HepG2 (cell line): Measurements from ENCODE around the gene SNX7. TPM values are rescaled to one million over a fixed set of nuclear protein-coding genes. Genes with fewer than 3 reads are reported as not detected.

Experiments used
- ARNT ChIP-seq: fragments of 450-650 bp; IDR thresholded peaks from 2 replicates; pipeline ENCODE4 v1.6.1; 2017
- ATF7-NPFF ChIP-seq: sonication (generic); formaldehyde crosslinking; IDR thresholded peaks from 2 replicates; pipeline ENCODE4 v1.8.1; 2023; ENCODE audit warnings: mild to moderate bottlenecking, low read depth, missing genetic modification reagents, moderate library complexity
- CCAR2 ChIP-seq: fragments of 200-400 bp; formaldehyde crosslinking; optimal IDR thresholded peaks from 2 replicates; pipeline ENCODE3; 2018; ENCODE audit warnings: low read depth, mild to moderate bottlenecking, low read length, moderate library complexity
- ETV6 ChIP-seq: sonication (generic); formaldehyde crosslinking; conservative IDR thresholded peaks from 2 replicates; pipeline ENCODE4 v1.4.0; 2020; ENCODE audit warnings: missing genetic modification reagents
- FOXM1 ChIP-seq: sonication (generic); formaldehyde crosslinking; IDR thresholded peaks from 2 replicates; pipeline ENCODE4 v1.5.0; 2020; ENCODE audit warnings: missing genetic modification reagents
- HNRNPK ChIP-seq: fragments of 200-400 bp; formaldehyde crosslinking; IDR thresholded peaks from 2 replicates; pipeline ENCODE4 v1.6.1; 2018; ENCODE audit warnings: low read length, low read depth, moderate library complexity, mild to moderate bottlenecking; ENCODE audit not compliant: poor library complexity, severe bottlenecking
- HNRNPLL ChIP-seq: fragments of 200-400 bp; formaldehyde crosslinking; IDR thresholded peaks from 2 replicates; pipeline ENCODE4 v1.6.1; 2017; ENCODE audit warnings: mild to moderate bottlenecking, low read depth, low read length; ENCODE audit not compliant: poor library complexity, severe bottlenecking
- IKZF1 ChIP-seq: fragments of 450-650 bp; IDR thresholded peaks from 2 replicates; pipeline ENCODE4 v1.7.1; 2016
- IRF2 ChIP-seq: IDR thresholded peaks from 2 replicates; pipeline ENCODE4 v1.6.1; 2018; ENCODE audit warnings: missing genetic modification reagents, missing compliant biosample characterization
- MED8 ChIP-seq: sonication (generic); formaldehyde crosslinking; IDR thresholded peaks from 2 replicates; pipeline ENCODE4 v1.8.1; 2023; ENCODE audit warnings: mild to moderate bottlenecking, missing genetic modification reagents; ENCODE audit not compliant: insufficient replicate concordance
- MEIS2 ChIP-seq: sonication (generic); formaldehyde crosslinking; IDR thresholded peaks from 2 replicates; pipeline ENCODE4 v1.9.0; 2021; ENCODE audit warnings: mild to moderate bottlenecking, missing genetic modification reagents
- MXD4 ChIP-seq: IDR thresholded peaks from 2 replicates; pipeline ENCODE4 v1.6.1; 2016; ENCODE audit warnings: mild to moderate bottlenecking, missing biosample characterization, missing genetic modification reagents
- NFYB ChIP-seq: sonication (generic); formaldehyde crosslinking; IDR thresholded peaks from 2 replicates; pipeline ENCODE4 v1.4.0; 2020; ENCODE audit warnings: missing genetic modification reagents
- NR2F2 ChIP-seq: IDR thresholded peaks from 2 replicates; pipeline ENCODE4 v1.6.1; 2012; ENCODE audit warnings: low read depth, inconsistent platforms, borderline replicate concordance
- RFX1 ChIP-seq: fragments of 450-650 bp; IDR thresholded peaks from 2 replicates; pipeline ENCODE4 v1.6.1; 2017
- SIN3B ChIP-seq: fragments of 150-350 bp; IDR thresholded peaks from 2 replicates; pipeline ENCODE4 v1.6.1; 2014; ENCODE audit warnings: low read length
- SNAI1 ChIP-seq: sonication (generic); formaldehyde crosslinking; IDR thresholded peaks from 2 replicates; pipeline ENCODE4 v1.5.0; 2020; ENCODE audit warnings: mild to moderate bottlenecking, missing genetic modification reagents, borderline replicate concordance
- THAP11 ChIP-seq: IDR thresholded peaks from 2 replicates; pipeline ENCODE4 v1.6.1; 2016; ENCODE audit warnings: missing biosample characterization, missing genetic modification reagents
- ZC3H4 ChIP-seq: sonication (generic); formaldehyde crosslinking; IDR thresholded peaks from 2 replicates; pipeline ENCODE4 v1.4.0; 2020; ENCODE audit warnings: missing genetic modification reagents, borderline replicate concordance
- ZNF253 ChIP-seq: sonication (generic); formaldehyde crosslinking; IDR thresholded peaks from 2 replicates; pipeline ENCODE4 v1.8.0; 2022; ENCODE audit warnings: mild to moderate bottlenecking, missing genetic modification reagents, borderline replicate concordance
- ZNF30 ChIP-seq: sonication (generic); formaldehyde crosslinking; IDR thresholded peaks from 2 replicates; pipeline ENCODE4 v1.5.0; 2020; ENCODE audit warnings: mild to moderate bottlenecking, missing genetic modification reagents
- ZSCAN21 ChIP-seq: sonication (generic); formaldehyde crosslinking; IDR thresholded peaks from 2 replicates; pipeline ENCODE4 v1.8.0; 2022; ENCODE audit warnings: mild to moderate bottlenecking, missing genetic modification reagents, moderate library complexity, borderline replicate concordance
- polyA plus RNA-seq, 8 experiments: library from polyadenylated mRNA; depleted of rRNA in 3 of 8; stranded (reverse) in 7 of 8; unstranded in 1 of 8; fragments of >200 nt; fragmentation: Illumina TruSeq in 4 of 8; extraction: Trizol in 4 of 8; gene quantifications; 2 replicates each; pipeline versions ENCODE4 v1.2.1 to v1.2.3, GENCODE V29; 2011 to 2016; ENCODE audit warnings: low read depth in 4 of 8, missing spikeins in 1 of 8, mixed read lengths in 1 of 8; ENCODE audit not compliant: insufficient read depth in 1 of 8
- total RNA-seq, 5 experiments: library from RNA; depleted of rRNA; stranded (reverse); fragments of >200 nt; fragmentation: Illumina TruSeq; extraction: Trizol; gene quantifications; 2 replicates each; pipeline ENCODE4 v1.2.3, GENCODE V29; 2016; ENCODE audit warnings: low read depth in 1 of 5
- TF ChIP-seq, protein P1 (sequence below): sonication (generic); formaldehyde crosslinking; IDR thresholded peaks from 2 replicates; pipeline ENCODE4 v1.4.0; 2020; ENCODE audit warnings: mild to moderate bottlenecking, missing genetic modification reagents
- TF ChIP-seq, protein P2 (sequence below): sonication (generic); formaldehyde crosslinking; IDR thresholded peaks from 2 replicates; pipeline ENCODE4 v1.4.0; 2020; ENCODE audit warnings: missing genetic modification reagents
- TF ChIP-seq, protein P3 (sequence below): IDR thresholded peaks from 2 replicates; pipeline ENCODE4 v1.6.1; 2012; ENCODE audit warnings: low read depth, low read length, improper control_type of control experiment

SNX7 gene
- total and polyA plus RNA-seq, 2 of the 13 experiments (the other 11 are each of a cell fraction or from before 2014, with no cell fraction given): 14.3 to 33.5 TPM

DNA sequence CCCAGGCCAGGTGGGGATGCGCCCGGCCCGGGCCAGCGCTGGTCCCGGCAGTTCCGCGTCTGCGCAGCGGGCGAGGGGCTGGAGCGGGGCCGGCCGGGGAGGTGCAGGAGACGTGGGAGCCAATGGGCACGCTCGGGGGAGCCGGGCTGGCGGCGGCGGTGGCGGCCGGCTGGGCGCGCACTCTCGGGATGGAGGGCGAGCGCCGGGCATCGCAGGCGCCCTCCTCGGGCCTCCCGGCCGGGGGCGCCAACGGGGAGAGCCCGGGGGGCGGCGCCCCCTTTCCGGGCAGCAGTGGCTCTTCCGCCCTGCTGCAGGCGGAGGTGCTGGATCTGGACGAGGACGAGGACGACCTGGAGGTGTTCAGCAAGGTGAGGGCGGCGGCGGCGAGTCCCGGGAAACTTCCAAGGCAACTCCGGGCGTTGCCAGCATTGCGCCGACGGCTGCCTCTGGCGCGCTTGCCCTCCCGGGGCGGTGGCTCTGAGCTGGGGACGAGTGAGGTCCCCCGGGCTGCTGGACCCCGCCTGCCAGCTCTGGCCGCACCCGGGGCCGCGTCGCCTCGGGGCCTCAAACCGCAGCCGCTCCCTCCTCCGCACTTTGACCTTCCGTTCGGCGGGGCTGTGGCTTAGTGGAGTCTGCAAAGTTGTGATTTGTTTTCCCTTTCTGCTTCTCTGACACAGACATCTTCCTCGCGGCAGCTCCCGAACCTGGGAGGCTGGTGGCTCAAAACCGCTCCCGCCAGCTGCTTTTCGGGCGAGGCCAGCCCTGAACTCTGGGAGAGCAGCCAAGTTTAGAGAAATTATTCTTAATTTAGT is at the start of gene SNX7 (continued):
- TF ChIP-seq, protein P1, sequence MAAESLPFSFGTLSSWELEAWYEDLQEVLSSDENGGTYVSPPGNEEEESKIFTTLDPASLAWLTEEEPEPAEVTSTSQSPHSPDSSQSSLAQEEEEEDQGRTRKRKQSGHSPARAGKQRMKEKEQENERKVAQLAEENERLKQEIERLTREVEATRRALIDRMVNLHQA (CRISPR knock-in tag): no peak
- TF ChIP-seq, protein P2, sequence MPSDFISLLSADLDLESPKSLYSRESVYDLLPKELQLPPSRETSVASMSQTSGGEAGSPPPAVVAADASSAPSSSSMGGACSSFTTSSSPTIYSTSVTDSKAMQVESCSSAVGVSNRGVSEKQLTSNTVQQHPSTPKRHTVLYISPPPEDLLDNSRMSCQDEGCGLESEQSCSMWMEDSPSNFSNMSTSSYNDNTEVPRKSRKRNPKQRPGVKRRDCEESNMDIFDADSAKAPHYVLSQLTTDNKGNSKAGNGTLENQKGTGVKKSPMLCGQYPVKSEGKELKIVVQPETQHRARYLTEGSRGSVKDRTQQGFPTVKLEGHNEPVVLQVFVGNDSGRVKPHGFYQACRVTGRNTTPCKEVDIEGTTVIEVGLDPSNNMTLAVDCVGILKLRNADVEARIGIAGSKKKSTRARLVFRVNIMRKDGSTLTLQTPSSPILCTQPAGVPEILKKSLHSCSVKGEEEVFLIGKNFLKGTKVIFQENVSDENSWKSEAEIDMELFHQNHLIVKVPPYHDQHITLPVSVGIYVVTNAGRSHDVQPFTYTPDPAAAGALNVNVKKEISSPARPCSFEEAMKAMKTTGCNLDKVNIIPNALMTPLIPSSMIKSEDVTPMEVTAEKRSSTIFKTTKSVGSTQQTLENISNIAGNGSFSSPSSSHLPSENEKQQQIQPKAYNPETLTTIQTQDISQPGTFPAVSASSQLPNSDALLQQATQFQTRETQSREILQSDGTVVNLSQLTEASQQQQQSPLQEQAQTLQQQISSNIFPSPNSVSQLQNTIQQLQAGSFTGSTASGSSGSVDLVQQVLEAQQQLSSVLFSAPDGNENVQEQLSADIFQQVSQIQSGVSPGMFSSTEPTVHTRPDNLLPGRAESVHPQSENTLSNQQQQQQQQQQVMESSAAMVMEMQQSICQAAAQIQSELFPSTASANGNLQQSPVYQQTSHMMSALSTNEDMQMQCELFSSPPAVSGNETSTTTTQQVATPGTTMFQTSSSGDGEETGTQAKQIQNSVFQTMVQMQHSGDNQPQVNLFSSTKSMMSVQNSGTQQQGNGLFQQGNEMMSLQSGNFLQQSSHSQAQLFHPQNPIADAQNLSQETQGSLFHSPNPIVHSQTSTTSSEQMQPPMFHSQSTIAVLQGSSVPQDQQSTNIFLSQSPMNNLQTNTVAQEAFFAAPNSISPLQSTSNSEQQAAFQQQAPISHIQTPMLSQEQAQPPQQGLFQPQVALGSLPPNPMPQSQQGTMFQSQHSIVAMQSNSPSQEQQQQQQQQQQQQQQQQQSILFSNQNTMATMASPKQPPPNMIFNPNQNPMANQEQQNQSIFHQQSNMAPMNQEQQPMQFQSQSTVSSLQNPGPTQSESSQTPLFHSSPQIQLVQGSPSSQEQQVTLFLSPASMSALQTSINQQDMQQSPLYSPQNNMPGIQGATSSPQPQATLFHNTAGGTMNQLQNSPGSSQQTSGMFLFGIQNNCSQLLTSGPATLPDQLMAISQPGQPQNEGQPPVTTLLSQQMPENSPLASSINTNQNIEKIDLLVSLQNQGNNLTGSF (CRISPR knock-in tag): no peak
- TF ChIP-seq ZSCAN21 (CRISPR knock-in tag) (no peak), IKZF1 (no peak), MEIS2 (no peak; the same call in none of the 2 replicates), SNAI1 (CRISPR knock-in tag) (0 out of 2 replicates have a peak, but pooled peaks have one; percentile 30), CCAR2 (no peak), NR2F2 (no peak; the same call in 1 of the 2 replicates), MED8 (CRISPR knock-in tag) (no peak), ARNT (no peak), ATF7-NPFF (peak; percentile 84; the same call in 1 of the 2 replicates), MXD4 (CRISPR knock-in tag) (no peak), NFYB (CRISPR knock-in tag) (0 out of 2 replicates have a peak, but pooled peaks have one; percentile 20), ZNF253 (no peak), SIN3B (0 out of 2 replicates have a peak, but pooled peaks have one; percentile 7), ETV6 (CRISPR knock-in tag) (0 out of 2 replicates have a peak, but pooled peaks have one; percentile 42), RFX1 (no peak), ZNF30 (CRISPR knock-in tag) (no peak), IRF2 (CRISPR knock-in tag) (peak; percentile 51; the same call in 1 of the 2 replicates), HNRNPLL (peak; percentile 65), ZC3H4 (no peak), HNRNPK (no peak), THAP11 (CRISPR knock-in tag) (0 out of 2 replicates have a peak, but pooled peaks have one; percentile 25), FOXM1 (CRISPR knock-in tag) (no peak)
- TF ChIP-seq, protein P3, sequence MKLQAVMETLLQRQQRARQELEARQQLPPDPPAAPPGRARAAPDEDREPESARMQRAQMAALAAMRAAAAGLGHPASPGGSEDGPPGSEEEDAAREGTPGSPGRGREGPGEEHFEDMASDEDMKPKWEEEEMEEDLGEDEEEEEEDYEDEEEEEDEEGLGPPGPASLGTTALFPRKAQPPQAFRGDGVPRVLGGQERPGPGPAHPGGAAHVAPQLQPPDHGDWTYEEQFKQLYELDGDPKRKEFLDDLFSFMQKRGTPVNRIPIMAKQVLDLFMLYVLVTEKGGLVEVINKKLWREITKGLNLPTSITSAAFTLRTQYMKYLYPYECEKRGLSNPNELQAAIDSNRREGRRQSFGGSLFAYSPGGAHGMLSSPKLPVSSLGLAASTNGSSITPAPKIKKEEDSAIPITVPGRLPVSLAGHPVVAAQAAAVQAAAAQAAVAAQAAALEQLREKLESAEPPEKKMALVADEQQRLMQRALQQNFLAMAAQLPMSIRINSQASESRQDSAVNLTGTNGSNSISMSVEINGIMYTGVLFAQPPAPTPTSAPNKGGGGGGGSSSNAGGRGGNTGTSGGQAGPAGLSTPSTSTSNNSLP: no peak
